ENCODE measurements around the gene THEMIS2. TPM values are rescaled to one million over a fixed set of nuclear protein-coding genes. Genes with fewer than 3 reads are reported as not detected.
A peak's percentile ranks its signal among the peaks of the same experiment; 100 is the strongest.

THEMIS2 gene
- total RNA-seq, 2 experiments from 2014 or later, result 4.1 to 20.3 TPM

DNA sequence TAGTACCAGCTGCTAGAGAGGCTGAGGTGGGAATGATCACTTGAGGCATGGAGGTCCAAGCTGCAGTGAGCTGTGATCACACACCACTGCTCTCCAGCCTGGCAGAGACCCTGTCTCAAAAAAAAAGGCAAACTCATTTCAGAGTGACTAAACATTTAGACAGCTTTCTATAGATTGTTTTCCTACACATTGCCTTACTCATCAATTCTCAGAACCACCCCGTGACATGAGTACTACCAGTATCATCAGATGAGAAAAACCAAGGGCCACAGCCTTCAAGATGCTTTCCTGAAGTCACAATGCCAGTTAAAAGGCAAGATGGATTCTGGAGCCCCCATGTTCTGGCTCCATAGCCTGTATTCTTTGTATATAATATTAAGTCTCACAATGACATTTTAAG is 40.1 kb downstream of the THEMIS2 start:
- intact Hi-C loops (cut with micrococcal nuclease; ENCODE audit: unreplicated experiment), result no loop called here
- no peak overlapping the region for H3K27ac ChIP-seq (ENCODE audit: low read depth, low read length, poor library complexity, severe bottlenecking)
- ChIA-PET POLR2A (interaction anchor here (1.7 kb wide), 1 partner anchor 20 kb away, joined by 7 read pairs; no protein-coding TSS in a partner anchor), CTCF (ENCODE audit: unreplicated experiment) (no interaction called here)
- H3K4me3 ChIP-seq (ENCODE audit: low read depth, low read length, poor library complexity, severe bottlenecking), result no peak overlapping the region
- TSS peak; percentile 8 for BruUV-seq (replicated peaks)
- no peak for TF ChIP-seq EZH2phosphoT487 (IDR thresholded peaks at IDR 0.05; ENCODE audit: borderline replicate concordance, low read depth, low read length)
- TF ChIP-seq, protein P1, sequence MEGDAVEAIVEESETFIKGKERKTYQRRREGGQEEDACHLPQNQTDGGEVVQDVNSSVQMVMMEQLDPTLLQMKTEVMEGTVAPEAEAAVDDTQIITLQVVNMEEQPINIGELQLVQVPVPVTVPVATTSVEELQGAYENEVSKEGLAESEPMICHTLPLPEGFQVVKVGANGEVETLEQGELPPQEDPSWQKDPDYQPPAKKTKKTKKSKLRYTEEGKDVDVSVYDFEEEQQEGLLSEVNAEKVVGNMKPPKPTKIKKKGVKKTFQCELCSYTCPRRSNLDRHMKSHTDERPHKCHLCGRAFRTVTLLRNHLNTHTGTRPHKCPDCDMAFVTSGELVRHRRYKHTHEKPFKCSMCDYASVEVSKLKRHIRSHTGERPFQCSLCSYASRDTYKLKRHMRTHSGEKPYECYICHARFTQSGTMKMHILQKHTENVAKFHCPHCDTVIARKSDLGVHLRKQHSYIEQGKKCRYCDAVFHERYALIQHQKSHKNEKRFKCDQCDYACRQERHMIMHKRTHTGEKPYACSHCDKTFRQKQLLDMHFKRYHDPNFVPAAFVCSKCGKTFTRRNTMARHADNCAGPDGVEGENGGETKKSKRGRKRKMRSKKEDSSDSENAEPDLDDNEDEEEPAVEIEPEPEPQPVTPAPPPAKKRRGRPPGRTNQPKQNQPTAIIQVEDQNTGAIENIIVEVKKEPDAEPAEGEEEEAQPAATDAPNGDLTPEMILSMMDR (conservative IDR thresholded peaks at IDR 0.05; ENCODE audit: low read length), result no peak
- no peak overlapping the region for H2AFZ ChIP-seq (ENCODE audit: low read length)
- no peaks in the 10 kb centered on the region for H4K20me1 ChIP-seq (ENCODE audit: insufficient read depth, low read length)
- H3K9me2 ChIP-seq (ENCODE audit: insufficient read depth, low read length), result no peaks in the 10 kb centered on the region
- no peak for DNase-seq (ENCODE audit: low spot score)
- peak overlapping the region; percentile 30 for H3K4me2 ChIP-seq (ENCODE audit: low read length)
- peaks cover 20% of the 10 kb centered on the region for H3K4me1 ChIP-seq (ENCODE audit: insufficient read depth, low read length, poor library complexity, severe bottlenecking)
- H3K79me2 ChIP-seq (ENCODE audit: insufficient read depth, low read depth, low read length), result peaks cover 46% of the 10 kb centered on the region
- peaks cover 57% of the 10 kb centered on the region for H3K36me3 ChIP-seq (ENCODE audit: insufficient read depth, low read length)
- peaks cover 6% of the 10 kb centered on the region for H3K9me3 ChIP-seq (ENCODE audit: low read length)

DNA sequence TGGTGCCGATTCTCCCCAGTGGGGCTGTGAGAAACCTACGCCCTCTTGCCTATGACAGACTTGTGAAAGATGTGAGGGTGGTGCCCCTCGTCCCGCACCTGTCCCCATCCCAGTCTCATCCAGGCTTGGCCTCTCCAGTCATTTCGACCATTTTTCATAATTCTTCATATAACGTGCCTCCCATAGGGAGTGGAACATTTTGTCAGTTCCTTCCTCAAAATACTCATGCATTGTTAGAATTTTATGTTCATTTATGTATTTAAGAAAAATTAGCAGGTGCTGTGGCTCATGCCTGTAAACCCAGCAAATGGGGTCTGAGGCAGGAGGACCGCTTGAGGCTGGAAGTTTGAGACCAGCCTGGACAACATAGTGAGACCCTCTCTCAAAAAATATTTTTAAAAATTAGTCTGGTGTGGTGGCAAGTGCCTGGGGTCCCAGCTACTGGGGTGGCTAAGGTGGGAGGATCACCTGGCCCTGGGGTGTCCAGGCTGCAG is 42.8 kb downstream of the THEMIS2 start:
- Histone ChIP-seq H3K9me3 (ENCODE audit: low read length) (peaks cover 6% of the 10 kb centered on the region), H3K4me1 (ENCODE audit: insufficient read depth, low read length, poor library complexity, severe bottlenecking) (peaks cover 20% of the 10 kb centered on the region), H4K20me1 (ENCODE audit: insufficient read depth, low read length) (no peaks in the 10 kb centered on the region), H2AFZ (ENCODE audit: low read length) (peak overlapping the region; percentile 98), H3K79me2 (ENCODE audit: insufficient read depth, low read depth, low read length) (peaks cover 40% of the 10 kb centered on the region), H3K27ac (ENCODE audit: low read depth, low read length, poor library complexity, severe bottlenecking) (no peak overlapping the region), H3K4me3 (ENCODE audit: low read depth, low read length, poor library complexity, severe bottlenecking) (peak overlapping the region; percentile 27), H3K9me2 (ENCODE audit: insufficient read depth, low read length) (no peaks in the 10 kb centered on the region), H3K4me2 (ENCODE audit: low read length) (peak overlapping the region; percentile 54; the same call in 1 of the 2 replicates), H3K36me3 (ENCODE audit: insufficient read depth, low read length) (peaks cover 30% of the 10 kb centered on the region)
- intact Hi-C loops (cut with micrococcal nuclease; ENCODE audit: unreplicated experiment), result no loop called here
- TF ChIP-seq EZH2phosphoT487 (IDR thresholded peaks at IDR 0.05; ENCODE audit: borderline replicate concordance, low read depth, low read length), result no peak
- TF ChIP-seq, protein P1 (conservative IDR thresholded peaks at IDR 0.05; ENCODE audit: low read length), result no peak
- ChIA-PET CTCF (ENCODE audit: unreplicated experiment) (no interaction called here), POLR2A (no interaction called here)
- no TSS peak for BruUV-seq (replicated peaks)
- no peak for DNase-seq (ENCODE audit: low spot score)

DNA sequence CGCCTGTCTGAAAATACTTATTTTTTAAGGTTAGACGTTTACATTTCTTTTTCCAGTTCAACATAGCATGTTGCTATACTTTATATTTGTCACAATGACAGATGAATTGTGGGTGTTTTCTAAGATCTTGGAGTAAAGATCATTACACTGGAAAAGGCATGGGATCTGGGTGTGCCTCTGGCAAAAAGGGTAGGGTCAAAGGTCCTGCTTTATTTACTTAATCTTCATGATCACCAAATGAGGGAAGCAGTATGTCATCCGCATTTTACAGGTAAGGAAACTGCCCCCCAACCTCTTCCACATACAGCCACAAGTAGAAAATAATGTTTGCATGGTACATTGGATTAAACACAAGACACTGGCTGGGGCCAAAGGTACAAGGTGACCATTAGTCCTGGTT is 49.9 kb downstream of the THEMIS2 start:
- H3K4me1 ChIP-seq (ENCODE audit: insufficient read depth, low read length, poor library complexity, severe bottlenecking), result no peaks in the 10 kb centered on the region
- BruUV-seq (replicated peaks), result no TSS peak
- H3K9me2 ChIP-seq (ENCODE audit: insufficient read depth, low read length), result no peaks in the 10 kb centered on the region
- H3K27ac ChIP-seq (ENCODE audit: low read depth, low read length, poor library complexity, severe bottlenecking), result no peak overlapping the region
- H3K4me3 ChIP-seq (ENCODE audit: low read depth, low read length, poor library complexity, severe bottlenecking), result no peak overlapping the region
- no peak overlapping the region for H3K4me2 ChIP-seq (ENCODE audit: low read length)
- H3K9me3 ChIP-seq (ENCODE audit: low read length), result no peaks in the 10 kb centered on the region
- TF ChIP-seq, protein P1 (conservative IDR thresholded peaks at IDR 0.05; ENCODE audit: low read length), result no peak
- DNase-seq (ENCODE audit: low spot score), result no peak
- H3K79me2 ChIP-seq (ENCODE audit: insufficient read depth, low read depth, low read length), result no peaks in the 10 kb centered on the region
- intact Hi-C loops (cut with micrococcal nuclease; ENCODE audit: unreplicated experiment), result no loop called here
- H3K36me3 ChIP-seq (ENCODE audit: insufficient read depth, low read length), result no peaks in the 10 kb centered on the region
- ChIA-PET CTCF (ENCODE audit: unreplicated experiment) (no interaction called here), POLR2A (interaction anchor here (0.7 kb wide), 1 partner anchor 13 kb away, joined by 3 read pairs; no protein-coding TSS in a partner anchor)
- no peaks in the 10 kb centered on the region for H4K20me1 ChIP-seq (ENCODE audit: insufficient read depth, low read length)
- no peak overlapping the region for H2AFZ ChIP-seq (ENCODE audit: low read length)
